A549 (cell line): ENCODE measurements around the gene KIF26A. TPM values are rescaled to one million over a fixed set of nuclear protein-coding genes. Genes with fewer than 3 reads are reported as not detected.

Experiments used
- ATAC-seq, 2 experiments: fragments of 200-7000 bp in 1 of 2; fragments of >200 bp in 1 of 2; cut with Nextera tagmentation in 1 of 2; cut with Tn5 transposase in 1 of 2; 3 replicates each; pipeline versions ENCODE4 v1.8.0 to v1.9.1; 2018 to 2020; ENCODE audit warnings: mild to moderate bottlenecking in 1 of 2, moderate library complexity in 1 of 2
- CTCF ChIA-PET: fragments of 300-600 bp; sonication (Branson Sonifier 250); formaldehyde crosslinking; extraction: SDS; loops from one replicate; lab custom pipeline; 2021; ENCODE audit warnings: antibody characterized with exemption, inconsistent platforms; lab: Yijun Ruan, JAX
- POLR2A ChIA-PET: fragments of 350-600 bp; formaldehyde crosslinking; extraction: SDS; loops from one replicate; lab custom pipeline; 2021; ENCODE audit warnings: antibody characterized with exemption, inconsistent platforms; lab: Yijun Ruan, JAX
- DNase-seq, 2 experiments: peaks; one replicate each; pipeline versions ENCODE4 v3.0.0 to v3.0.0-alpha.2; 2011 to 2016; ENCODE audit warnings: low read depth in 1 of 2, low spot score in 1 of 2
- FAIRE-seq: peaks from 2 replicates; lab custom pipeline; 2011; peaks lifted over from hg19 to GRCh38; lab: Jason Lieb, UNC
- H3K27ac ChIP-seq, 2 experiments: fragments of >200 bp; sonication (Bioruptor Twin); formaldehyde crosslinking; 3 replicates each; pipeline ENCODE4 v1.5.1; 2016 to 2017
- H3K4me1 ChIP-seq: fragments of >200 bp; sonication (Bioruptor Twin); formaldehyde crosslinking; 3 replicates; pipeline ENCODE4 v1.6.1; 2016
- H3K4me2 ChIP-seq: fragments of >200 bp; sonication (Bioruptor Twin); formaldehyde crosslinking; 3 replicates; pipeline ENCODE4 v1.6.1; 2016
- H3K4me3 ChIP-seq: fragments of >200 bp; sonication (Bioruptor Twin); formaldehyde crosslinking; 3 replicates; pipeline ENCODE4 v1.5.1; 2016
- H3K9me3 ChIP-seq: fragments of >200 bp; sonication (Bioruptor Twin); formaldehyde crosslinking; 3 replicates; pipeline ENCODE4 v1.6.1; 2016
- CBX2 ChIP-seq: fragments of 200-600 bp; sonication (generic); IDR thresholded peaks from 2 replicates; pipeline ENCODE4 v1.6.1; 2016; ENCODE audit warnings: low read depth, mild to moderate bottlenecking, borderline replicate concordance
- CEBPB ChIP-seq, 2 experiments: fragments of >200 bp in 1 of 2; sonication (Bioruptor Twin) in 1 of 2; formaldehyde crosslinking in 1 of 2; IDR thresholded peaks; 2 replicates each; pipeline ENCODE4 v1.6.1; 2012 to 2016
- CHD2 ChIP-seq: fragments of 150-350 bp; IDR thresholded peaks from 2 replicates; pipeline ENCODE4 v1.6.1; 2014; ENCODE audit warnings: low read length; ENCODE audit not compliant: partially characterized antibody
- EHMT2 ChIP-seq: fragments of 200-600 bp; sonication (generic); IDR thresholded peaks from 2 replicates; pipeline ENCODE4 v1.6.1; 2016; ENCODE audit warnings: antibody characterized with exemption, low read depth, mild to moderate bottlenecking, moderate library complexity
- ELK1 ChIP-seq: fragments of 150-350 bp; IDR thresholded peaks from 2 replicates; pipeline ENCODE4 v1.6.1; 2014; ENCODE audit warnings: low read depth, mild to moderate bottlenecking, low read length
- FOSB ChIP-seq: fragments of 250-450 bp; sonication (Bioruptor Pico); IDR thresholded peaks from 2 replicates; pipeline ENCODE4 v1.5.0; 2020; ENCODE audit warnings: mild to moderate bottlenecking, moderate library complexity
- FOSL2 ChIP-seq, 2 experiments: fragments of 450-650 bp in 1 of 2; fragments of >200 bp in 1 of 2; sonication (Bioruptor Twin) in 1 of 2; formaldehyde crosslinking; IDR thresholded peaks; 2 replicates each; pipeline versions ENCODE4 v1.5.0 to v1.6.1; 2016 to 2020; ENCODE audit warnings: mild to moderate bottlenecking in 1 of 2, moderate library complexity in 1 of 2
- FOXS1 ChIP-seq: fragments of 250-450 bp; sonication (Bioruptor Pico); IDR thresholded peaks from 2 replicates; pipeline ENCODE4 v1.5.0; 2020; ENCODE audit warnings: mild to moderate bottlenecking, moderate library complexity
- HEYL ChIP-seq: fragments of 250-450 bp; sonication (Bioruptor Pico); IDR thresholded peaks from 2 replicates; pipeline ENCODE4 v1.8.0; 2021; ENCODE audit warnings: mild to moderate bottlenecking, moderate library complexity
- HOXA7 ChIP-seq: fragments of 250-450 bp; sonication (Bioruptor Pico); IDR thresholded peaks from 2 replicates; pipeline ENCODE4 v1.5.0; 2020; ENCODE audit warnings: mild to moderate bottlenecking, moderate library complexity
- HOXB13 ChIP-seq: fragments of 250-450 bp; sonication (Bioruptor Pico); IDR thresholded peaks from 2 replicates; pipeline ENCODE4 v1.5.0; 2020; ENCODE audit warnings: low read depth, mild to moderate bottlenecking, moderate library complexity
- HOXB5 ChIP-seq: fragments of 250-450 bp; sonication (Bioruptor Pico); IDR thresholded peaks from 2 replicates; pipeline ENCODE4 v1.5.0; 2020; ENCODE audit warnings: mild to moderate bottlenecking, moderate library complexity
- KDM1A ChIP-seq: fragments of 200-600 bp; sonication (generic); IDR thresholded peaks from 2 replicates; pipeline ENCODE4 v1.6.1; 2016; ENCODE audit warnings: low read depth, mild to moderate bottlenecking
- MAZ ChIP-seq: fragments of 150-350 bp; IDR thresholded peaks from 2 replicates; pipeline ENCODE4 v1.6.1; 2014; ENCODE audit warnings: antibody characterized with exemption, low read depth, low read length, borderline replicate concordance
- MYC ChIP-seq: IDR thresholded peaks from 2 replicates; pipeline ENCODE4 v1.6.1; 2012; ENCODE audit warnings: mild to moderate bottlenecking, inconsistent platforms, low read length, improper control_type of control experiment, borderline replicate concordance
- NR3C1 ChIP-seq: fragments of >200 bp; sonication (Bioruptor Twin); formaldehyde crosslinking; IDR thresholded peaks from 3 replicates; pipeline ENCODE4 v1.6.1; 2017
- PHF8 ChIP-seq: fragments of 200-600 bp; sonication (generic); IDR thresholded peaks from 2 replicates; pipeline ENCODE4 v1.6.1; 2016; ENCODE audit warnings: low read depth, mild to moderate bottlenecking, antibody characterized with exemption, moderate library complexity, borderline replicate concordance
- POLR2A ChIP-seq: IDR thresholded peaks from 2 replicates; pipeline ENCODE4 v1.6.1; 2012; ENCODE audit warnings: mild to moderate bottlenecking, low read length
- POLR2AphosphoS2 ChIP-seq: conservative IDR thresholded peaks from 2 replicates; pipeline ENCODE4 v1.6.1; 2012; ENCODE audit warnings: low read length, improper control_type of control experiment, inconsistent platforms
- RARB ChIP-seq: fragments of 250-450 bp; sonication (Bioruptor Pico); IDR thresholded peaks from 2 replicates; pipeline ENCODE4 v1.8.0; 2021; ENCODE audit warnings: mild to moderate bottlenecking, moderate library complexity
- RFX5 ChIP-seq: fragments of 450-650 bp; IDR thresholded peaks from 2 replicates; pipeline ENCODE4 v1.7.1; 2014; ENCODE audit warnings: antibody characterized with exemption, mild to moderate bottlenecking, moderate library complexity
- RNF2 ChIP-seq: fragments of 200-600 bp; sonication (generic); IDR thresholded peaks from 2 replicates; pipeline ENCODE4 v1.6.1; 2016; ENCODE audit warnings: low read depth, mild to moderate bottlenecking, antibody characterized with exemption, moderate library complexity, borderline replicate concordance
- SMC3 ChIP-seq: fragments of >200 bp; sonication (Bioruptor Twin); formaldehyde crosslinking; IDR thresholded peaks from 3 replicates; pipeline ENCODE4 v1.6.1; 2018; ENCODE audit warnings: inconsistent platforms
- TFCP2L1 ChIP-seq: fragments of 250-450 bp; sonication (Bioruptor Pico); IDR thresholded peaks from 2 replicates; pipeline ENCODE4 v1.5.0; 2021; ENCODE audit warnings: mild to moderate bottlenecking
- ZC3H11A ChIP-seq: fragments of 450-650 bp; IDR thresholded peaks from 2 replicates; pipeline ENCODE4 v1.6.1; 2014; ENCODE audit warnings: antibody characterized with exemption, mild to moderate bottlenecking
- ZFP36 ChIP-seq: fragments of 450-650 bp; IDR thresholded peaks from 2 replicates; pipeline ENCODE4 v1.6.1; 2014; ENCODE audit warnings: borderline replicate concordance; ENCODE audit not compliant: partially characterized antibody
- ZNF302 ChIP-seq: fragments of 250-450 bp; sonication (Bioruptor Pico); IDR thresholded peaks from 2 replicates; pipeline ENCODE4 v1.9.0; 2021; ENCODE audit warnings: inconsistent platforms, mild to moderate bottlenecking, moderate library complexity
- WGBS: methylation state at CpG from one replicate; pipeline ENCODE4 v1.1.6; 2017; ENCODE audit errors: missing lambda C conversion rate; 5-methylcytosine and 5-hydroxymethylcytosine counted together
- polyA plus RNA-seq, 4 experiments: library from polyadenylated mRNA; depleted of rRNA in 3 of 4; stranded (reverse); fragments of >200 nt; fragmentation: RNase III in 1 of 4; extraction: RNeasy Plus Mini Kit Qiagen cat#74134 plus additional on column Dnase treatment in 1 of 4; gene quantifications; 2 replicates in 3 of 4; 3 replicates in 1 of 4; pipeline ENCODE4 v1.2.3, GENCODE V29; 2011 to 2017
- TF ChIP-seq, protein P1 (sequence below): fragments of 250-450 bp; sonication (Bioruptor Pico); IDR thresholded peaks from 2 replicates; pipeline ENCODE4 v1.5.0; 2020; ENCODE audit warnings: low read depth, mild to moderate bottlenecking, moderate library complexity

KIF26A gene
- polyA plus RNA-seq, 2 of the 4 experiments (the other 2 are of a cell fraction): 0.28 to 2.3 TPM

- 69% methylated on average over 6 of the region's 12 CpGs for WGBS
- H3K4me3 ChIP-seq: no peak overlapping the region
- ChIA-PET POLR2A (no interaction called here), CTCF (interaction anchor here (1.0 to 1.2 kb wide), 2 partner anchors 53 to 374 kb away, joined by 3 read pairs; no protein-coding TSS in a partner anchor)
- H3K4me1 ChIP-seq: no peaks in the 10 kb centered on the region
- no peaks in the 10 kb centered on the region for H3K9me3 ChIP-seq
- ATAC-seq: no peak
- H3K4me2 ChIP-seq: no peak overlapping the region
- H3K27ac ChIP-seq: no peak overlapping the region
- TF ChIP-seq ZC3H11A: no peak
- no peak for TF ChIP-seq POLR2AphosphoS2
- TF ChIP-seq ZNF302: no peak
- no peak for TF ChIP-seq PHF8
- TF ChIP-seq RARB (CRISPR knock-in tag): no peak
- no peak for TF ChIP-seq HOXB5
- TF ChIP-seq CEBPB (IDR thresholded peaks at IDR 0.05): no peak
- TF ChIP-seq MYC: no peak
- TF ChIP-seq TFCP2L1 (CRISPR knock-in tag): no peak
- no peak for TF ChIP-seq HEYL
- no peak for TF ChIP-seq RNF2
- TF ChIP-seq EHMT2: no peak
- no peak for TF ChIP-seq FOSL2 (IDR thresholded peaks at IDR 0.05)
- TF ChIP-seq FOSL2 (CRISPR knock-in tag; IDR thresholded peaks at IDR 0.05): no peak
- TF ChIP-seq, all 56 proteins: peak for 0
- DNase-seq (no peak), FAIRE-seq (no peak)
Observed at GRCh38 chr14:104190396-104191000, 52.1 kb downstream of the KIF26A start.

DNA sequence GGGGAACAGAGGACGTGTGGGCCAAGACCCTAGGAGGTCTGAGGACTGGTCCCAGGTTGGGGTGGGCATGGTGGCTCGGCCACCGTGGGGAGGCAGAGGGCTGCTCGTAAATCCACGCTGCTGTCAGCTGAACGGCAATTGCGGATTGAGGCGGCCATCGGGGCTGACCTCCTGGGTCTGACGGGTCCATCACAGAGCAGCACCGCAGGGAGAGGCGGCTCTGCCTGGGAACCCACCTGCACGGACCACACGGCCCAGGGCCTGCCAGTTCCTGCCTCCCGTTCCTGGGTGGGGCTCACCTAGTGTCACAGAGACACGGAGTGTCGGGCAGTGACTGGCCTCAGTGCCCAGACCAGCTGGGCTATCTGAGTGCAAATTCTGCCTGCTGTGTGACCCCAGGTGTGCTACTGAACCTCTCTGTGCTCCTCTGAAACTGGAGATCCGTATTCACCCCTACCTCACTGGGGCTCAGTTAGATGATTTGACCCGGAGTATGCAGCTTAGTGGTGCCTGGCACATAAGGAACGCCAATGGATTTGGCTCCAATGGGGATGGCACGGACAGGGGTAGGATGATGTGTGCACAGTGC, 53.1 kb downstream of the KIF26A start:
- DNase-seq (no peak), ATAC-seq (no peak), FAIRE-seq (no peak)
- Histone ChIP-seq H3K4me2 (no peak overlapping the region), H3K4me1 (no peaks in the 10 kb centered on the region), H3K27ac (no peak overlapping the region), H3K9me3 (no peaks in the 10 kb centered on the region), H3K4me3 (no peak overlapping the region)
- TF ChIP-seq ZFP36: peak; percentile 39
- TF ChIP-seq RFX5: no peak
- no peak for TF ChIP-seq HOXA7 (CRISPR knock-in tag)
- ChIA-PET POLR2A (no interaction called here), CTCF (interaction anchor here (0.6 to 1.0 kb wide), 2 partner anchors 54 to 59 kb away, joined by 3 read pairs; no protein-coding TSS in a partner anchor)
- WGBS: 47% methylated on average over 18 of the region's 21 CpGs

- no peak for FAIRE-seq
- CTCF ChIA-PET: interaction anchor here (1.2 kb wide), 1 partner anchor 28 kb away, joined by 3 read pairs; no protein-coding TSS in a partner anchor
- Histone ChIP-seq H3K4me2 (no peak overlapping the region), H3K4me1 (no peaks in the 10 kb centered on the region), H3K27ac (no peak overlapping the region), H3K4me3 (no peak overlapping the region), H3K9me3 (no peaks in the 10 kb centered on the region)
- DNase-seq: no peak
- WGBS: 26% methylated on average over 9 of the region's 20 CpGs
- no peak for TF ChIP-seq FOSB (CRISPR knock-in tag)
- no peak for TF ChIP-seq CEBPB (IDR thresholded peaks at IDR 0.05)
- TF ChIP-seq NR3C1: no peak
- no peak for TF ChIP-seq FOSL2 (IDR thresholded peaks at IDR 0.05)
- no peak for TF ChIP-seq FOSL2 (CRISPR knock-in tag; IDR thresholded peaks at IDR 0.05)
- no peak for TF ChIP-seq RNF2
- POLR2A ChIA-PET: no interaction called here
- ATAC-seq: peak; percentile 25 to 54; a peak in 5 of 6 replicates
Observed at GRCh38 chr14:104192146-104192882, 53.9 kb downstream of the KIF26A start.

GRCh38 chr14:104192883-104193245, 54.5 kb downstream of the KIF26A start:
- DNase-seq (no peak), FAIRE-seq (no peak), ATAC-seq (no peak)
- H3K4me2 ChIP-seq: no peak overlapping the region
- POLR2A ChIA-PET: no interaction called here
- H3K27ac ChIP-seq: no peak overlapping the region
- CTCF ChIA-PET: interaction anchor here (1.2 kb wide), 1 partner anchor 28 kb away, joined by 3 read pairs; no protein-coding TSS in a partner anchor
- H3K4me3 ChIP-seq: no peak overlapping the region
- WGBS: 62% methylated on average over 9 of the region's 10 CpGs
- no peaks in the 10 kb centered on the region for H3K4me1 ChIP-seq
- H3K9me3 ChIP-seq: no peaks in the 10 kb centered on the region
- no peak for TF ChIP-seq POLR2A
- no peak for TF ChIP-seq FOXS1 (CRISPR knock-in tag)
- TF ChIP-seq, protein P1, sequence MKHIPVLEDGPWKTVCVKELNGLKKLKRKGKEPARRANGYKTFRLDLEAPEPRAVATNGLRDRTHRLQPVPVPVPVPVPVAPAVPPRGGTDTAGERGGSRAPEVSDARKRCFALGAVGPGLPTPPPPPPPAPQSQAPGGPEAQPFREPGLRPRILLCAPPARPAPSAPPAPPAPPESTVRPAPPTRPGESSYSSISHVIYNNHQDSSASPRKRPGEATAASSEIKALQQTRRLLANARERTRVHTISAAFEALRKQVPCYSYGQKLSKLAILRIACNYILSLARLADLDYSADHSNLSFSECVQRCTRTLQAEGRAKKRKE: no peak
- TF ChIP-seq HOXB13 (CRISPR knock-in tag): no peak
- no peak for TF ChIP-seq CBX2
- TF ChIP-seq HEYL: no peak
- TF ChIP-seq CHD2: no peak
- no peak for TF ChIP-seq SMC3
- no peak for TF ChIP-seq KDM1A
- TF ChIP-seq ELK1: no peak
- no peak for TF ChIP-seq MAZ
- no peak for TF ChIP-seq EHMT2
